ENCODE results near the gene SPN.
A peak's percentile ranks its signal among the peaks of the same experiment; 100 is the strongest.

The SPN gene

GRCh38 chr16:29641561-29641960, 21.5 kb upstream of the SPN start:
- no peak overlapping the region for H3K4me3 ChIP-seq (replicated peaks; ENCODE audit: low read depth, low read length)
- DNase-seq (ENCODE audit: low read depth) = no peak
- no peak for TF ChIP-seq CTCF (IDR thresholded peaks at IDR 0.05; ENCODE audit: low read length, missing control alignments)

- DNase-seq (ENCODE audit: low read depth) = no peak
- H3K4me3 ChIP-seq (replicated peaks; ENCODE audit: low read depth, low read length) = no peak overlapping the region
- TF ChIP-seq CTCF (IDR thresholded peaks at IDR 0.05; ENCODE audit: low read length, missing control alignments) = no peak
These were observed 19.5 kb upstream of the SPN start for GRCh38 chr16:29643596-29643995.

- no peak for TF ChIP-seq CTCF (IDR thresholded peaks at IDR 0.05; ENCODE audit: low read length, missing control alignments)
- H3K4me3 ChIP-seq (replicated peaks; ENCODE audit: low read depth, low read length) = no peak overlapping the region
- DNase-seq (ENCODE audit: low read depth) = no peak
These were observed 18.6 kb upstream of the SPN start for GRCh38 chr16:29644338-29644857.

- TF ChIP-seq CTCF (IDR thresholded peaks at IDR 0.05; ENCODE audit: low read length, missing control alignments) = no peak
- no peak overlapping the region for H3K4me3 ChIP-seq (replicated peaks; ENCODE audit: low read depth, low read length)
These were observed 17.9 kb upstream of the SPN start for GRCh38 chr16:29644973-29645693.

GRCh38 chr16:29645694-29646187, 17.3 kb upstream of the SPN start:
- DNase-seq (ENCODE audit: low read depth) = peak; percentile 25
- H3K4me3 ChIP-seq (replicated peaks; ENCODE audit: low read depth, low read length) = no peak overlapping the region
- no peak for TF ChIP-seq CTCF (IDR thresholded peaks at IDR 0.05; ENCODE audit: low read length, missing control alignments)

More at GRCh38 chr16:29644973-29645693, 17.9 kb upstream of the SPN start:
- DNase-seq (ENCODE audit: low read depth) = no peak

GRCh38 chr16:29646947-29647346, 16.1 kb upstream of the SPN start:
- DNase-seq (ENCODE audit: low read depth) = no peak
- H3K4me3 ChIP-seq (replicated peaks; ENCODE audit: low read depth, low read length) = no peak overlapping the region
- TF ChIP-seq CTCF (IDR thresholded peaks at IDR 0.05; ENCODE audit: low read length, missing control alignments) = no peak
